Activated CD8-positive, alpha-beta T cell treated with anti-CD3 and anti-CD28 coated beads, Interleukin-2, amount 10 ng/mL, durations not matched to agents 7 days and 5 days (primary cell): Measurements from ENCODE around the gene MRPS10. TPM values are rescaled to one million over a fixed set of nuclear protein-coding genes. Genes with fewer than 3 reads are reported as not detected.
"Not testable (repeated sequence)": the region's sequence is repeated elsewhere in the genome, so short reads cannot be mapped to it uniquely, and the experiment has no call there.

ENCODE experiments used
- ATAC-seq: fragments of 150-1000 bp; cut with Tn5 transposase; one replicate; pipeline ENCODE4 v1.10.0; 2021; ENCODE audit warnings: moderate library complexity
- CTCF ChIA-PET: fragments of 350-600 bp; sonication (Branson Sonifier 250); formaldehyde crosslinking; loops from one replicate; lab custom pipeline; 2021; ENCODE audit warnings: antibody characterized with exemption; lab: Charles Lee
- POLR2A ChIA-PET: fragments of 350-600 bp; sonication (Branson Sonifier 250); formaldehyde crosslinking; loops from one replicate; lab custom pipeline; 2021; ENCODE audit warnings: antibody characterized with exemption; lab: Charles Lee
- DNase-seq: peaks from one replicate; pipeline ENCODE4 v3.0.0-alpha.2; 2020
- H3K27ac Mint-ChIP-seq: one replicate; pipeline ENCODE4 v1.8.0; 2021; ENCODE audit warnings: mild to moderate bottlenecking, mixed read lengths
- H3K27me3 Mint-ChIP-seq: one replicate; pipeline ENCODE4 v1.8.0; 2021; ENCODE audit warnings: low read depth, mixed read lengths
- H3K36me3 Mint-ChIP-seq: one replicate; pipeline ENCODE4 v1.8.0; 2021; ENCODE audit warnings: low read depth, mixed read lengths
- H3K4me1 Mint-ChIP-seq: one replicate; pipeline ENCODE4 v1.8.0; 2021; ENCODE audit warnings: low read depth, mixed read lengths
- H3K4me3 Mint-ChIP-seq: one replicate; pipeline ENCODE4 v1.8.0; 2021; ENCODE audit warnings: mild to moderate bottlenecking, mixed read lengths
- H3K9me3 Mint-ChIP-seq: one replicate; pipeline ENCODE4 v1.8.0; 2022; ENCODE audit warnings: mixed read lengths; ENCODE audit not compliant: insufficient read depth
- total RNA-seq, 2 experiments: library from RNA; stranded (reverse); gene quantifications; one replicate each; pipeline ENCODE4 v1.2.3, GENCODE V29; 2021

MRPS10 gene
- total RNA-seq, 2 experiments from 2014 or later = 32.6 to 33.8 TPM

DNA sequence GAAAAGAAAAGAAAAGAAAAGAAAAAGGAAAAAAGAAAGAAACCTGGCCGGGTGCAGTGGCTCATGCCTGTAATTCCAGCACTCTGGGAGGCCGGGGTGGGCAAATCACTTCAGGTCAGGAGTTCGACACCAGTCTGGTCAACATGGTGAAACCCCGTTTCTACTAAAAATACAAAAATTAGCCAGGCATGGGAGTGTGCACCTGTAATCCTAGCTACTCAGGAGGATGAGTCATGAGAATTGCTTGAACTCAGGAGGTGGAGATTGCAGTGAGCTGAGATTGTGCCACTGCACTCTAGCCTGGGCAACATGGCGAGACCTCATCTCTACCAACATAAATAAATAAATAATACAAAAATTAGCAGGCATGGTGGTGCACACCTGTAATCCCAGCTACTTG is 25.3 kb downstream of the MRPS10 start:
- H3K4me3 Mint-ChIP-seq, H3K27me3 Mint-ChIP-seq, H3K36me3 Mint-ChIP-seq, POLR2A ChIA-PET, H3K9me3 Mint-ChIP-seq, DNase-seq, H3K4me1 Mint-ChIP-seq, ATAC-seq, H3K27ac Mint-ChIP-seq: not testable (repeated sequence)
- CTCF ChIA-PET = interaction anchor here (0.7 kb wide), 1 partner anchor 355 kb away, joined by 4 read pairs; no protein-coding TSS in a partner anchor

DNA sequence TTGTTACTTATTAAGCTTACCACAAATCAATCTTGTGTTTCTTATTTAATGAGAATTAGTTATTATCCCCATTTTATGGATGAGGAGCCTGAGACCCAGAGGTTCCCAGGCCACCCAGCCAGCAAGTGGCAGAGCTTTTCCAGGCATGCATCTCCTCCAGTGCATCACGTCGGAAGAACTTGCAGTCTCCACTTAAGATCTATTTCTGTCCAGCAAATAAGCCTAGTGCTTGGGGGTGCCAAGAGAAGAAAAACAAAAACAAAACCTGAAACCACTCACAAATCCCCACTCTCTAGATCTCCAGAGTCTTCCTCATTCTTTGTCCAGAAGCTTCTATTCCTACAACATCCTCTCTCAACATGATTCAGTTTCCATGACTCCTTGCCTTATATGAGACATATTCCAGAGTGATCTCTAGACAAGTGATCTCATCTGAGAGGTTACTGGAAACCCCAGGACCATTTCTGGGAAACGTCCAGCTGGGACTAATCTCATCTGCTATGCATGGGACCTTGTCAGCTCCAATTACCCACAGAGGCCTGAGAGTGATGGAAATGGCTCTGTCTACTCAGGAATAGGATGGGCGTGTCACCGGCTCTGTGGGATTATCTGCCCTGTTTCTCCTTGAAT is 27.0 kb downstream of the MRPS10 start:
- ATAC-seq (no peak), DNase-seq (no peak)
- Mint-ChIP-seq H3K4me1 (no peaks in the 10 kb centered on the region), H3K4me3 (no peak overlapping the region), H3K27ac (no peak overlapping the region), H3K36me3 (no peaks in the 10 kb centered on the region), H3K27me3 (no peaks in the 10 kb centered on the region), H3K9me3 (no peaks in the 10 kb centered on the region)
- POLR2A ChIA-PET = no interaction called here
- CTCF ChIA-PET = interaction anchor here (0.8 to 0.9 kb wide), 2 partner anchors 24 to 87 kb away, joined by 3 to 5 read pairs; no protein-coding TSS in a partner anchor

DNA sequence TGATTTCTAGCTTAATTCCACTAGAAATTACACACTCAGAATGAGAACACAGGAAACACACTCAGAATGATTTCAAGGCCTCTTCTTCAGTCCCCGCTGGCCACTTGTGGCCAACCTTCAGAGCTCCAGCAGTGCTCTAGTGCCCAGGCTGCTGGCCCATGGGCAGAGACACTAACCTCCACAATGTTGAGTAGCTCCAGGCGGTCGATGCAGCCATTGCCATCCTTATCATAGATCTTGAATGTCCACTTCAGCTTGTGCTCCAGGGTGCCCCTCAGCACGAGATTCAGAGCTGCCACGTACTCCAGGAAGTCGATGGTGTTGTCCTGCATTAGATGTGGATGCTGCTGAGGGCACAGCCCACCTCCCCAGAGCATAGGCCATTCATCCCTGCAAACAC is 29.3 kb downstream of the MRPS10 start:
- H3K9me3 Mint-ChIP-seq = no peaks in the 10 kb centered on the region
- ChIA-PET CTCF (interaction anchor here (1.0 kb wide), 1 partner anchor 84 kb away, joined by 4 read pairs; no protein-coding TSS in a partner anchor), POLR2A (no interaction called here)
- H3K4me1 Mint-ChIP-seq = no peaks in the 10 kb centered on the region
- DNase-seq (no peak), ATAC-seq (no peak)
- no peak overlapping the region for H3K27ac Mint-ChIP-seq
- H3K4me3 Mint-ChIP-seq = no peak overlapping the region
- no peaks in the 10 kb centered on the region for H3K36me3 Mint-ChIP-seq
- no peaks in the 10 kb centered on the region for H3K27me3 Mint-ChIP-seq

DNA sequence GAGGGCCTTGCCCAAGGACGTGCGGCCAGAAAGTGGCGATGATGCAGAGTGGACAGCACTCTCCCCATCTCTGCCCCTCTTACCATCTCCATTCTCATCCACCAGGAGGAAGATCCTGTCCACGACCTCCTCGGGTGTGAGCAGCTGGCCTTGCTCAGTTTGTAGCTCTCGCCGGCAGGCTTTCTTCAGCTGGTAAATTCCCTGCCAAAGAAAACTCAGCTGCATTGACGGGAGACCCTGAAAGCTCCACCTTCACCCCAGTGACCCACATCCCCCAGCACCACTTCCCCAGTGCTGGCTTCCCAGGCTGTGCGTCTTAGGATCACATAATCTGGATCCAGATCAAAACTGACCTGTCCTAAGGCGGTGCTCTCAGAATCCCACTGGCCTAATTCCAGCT is 32.1 kb downstream of the MRPS10 start:
- Mint-ChIP-seq H3K9me3 (no peaks in the 10 kb centered on the region), H3K4me3 (no peak overlapping the region), H3K4me1 (no peaks in the 10 kb centered on the region), H3K27ac (no peak overlapping the region), H3K36me3 (no peaks in the 10 kb centered on the region), H3K27me3 (no peaks in the 10 kb centered on the region)
- CTCF ChIA-PET = interaction anchor here (1.8 kb wide), 1 partner anchor 362 kb away, joined by 7 read pairs; no protein-coding TSS in a partner anchor
- no peak for ATAC-seq
- no peak for DNase-seq
- POLR2A ChIA-PET = interaction anchor here (0.5 kb wide), 1 partner anchor 8 kb away, joined by 5 read pairs; no protein-coding TSS in a partner anchor

DNA sequence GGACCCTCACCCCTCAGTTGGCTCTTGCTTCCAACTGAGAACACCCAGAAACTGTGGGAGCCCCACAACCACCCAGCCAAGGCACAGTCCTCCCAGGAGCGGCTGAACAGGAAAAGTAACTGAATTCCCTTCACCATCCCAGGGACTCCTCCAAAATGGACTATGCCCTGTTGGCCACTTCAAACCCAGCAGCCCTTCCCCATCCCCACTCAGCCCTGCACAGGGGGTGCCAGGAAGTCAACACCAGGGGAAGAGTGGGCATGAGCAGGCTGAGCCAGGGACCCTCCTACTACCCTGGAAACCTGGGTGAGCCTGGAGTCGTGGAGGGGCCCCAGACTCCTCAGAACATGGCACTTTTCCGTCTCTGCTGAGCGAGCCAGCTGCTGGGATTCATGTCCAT is 33.2 kb downstream of the MRPS10 start:
- H3K36me3 Mint-ChIP-seq = no peaks in the 10 kb centered on the region
- no peaks in the 10 kb centered on the region for H3K9me3 Mint-ChIP-seq
- CTCF ChIA-PET = interaction anchor here (1.8 kb wide), 1 partner anchor 363 kb away, joined by 7 read pairs; no protein-coding TSS in a partner anchor
- no peak for DNase-seq
- POLR2A ChIA-PET = no interaction called here
- no peak overlapping the region for H3K4me3 Mint-ChIP-seq
- no peaks in the 10 kb centered on the region for H3K4me1 Mint-ChIP-seq
- no peaks in the 10 kb centered on the region for H3K27me3 Mint-ChIP-seq
- no peak overlapping the region for H3K27ac Mint-ChIP-seq
- no peak for ATAC-seq

DNA sequence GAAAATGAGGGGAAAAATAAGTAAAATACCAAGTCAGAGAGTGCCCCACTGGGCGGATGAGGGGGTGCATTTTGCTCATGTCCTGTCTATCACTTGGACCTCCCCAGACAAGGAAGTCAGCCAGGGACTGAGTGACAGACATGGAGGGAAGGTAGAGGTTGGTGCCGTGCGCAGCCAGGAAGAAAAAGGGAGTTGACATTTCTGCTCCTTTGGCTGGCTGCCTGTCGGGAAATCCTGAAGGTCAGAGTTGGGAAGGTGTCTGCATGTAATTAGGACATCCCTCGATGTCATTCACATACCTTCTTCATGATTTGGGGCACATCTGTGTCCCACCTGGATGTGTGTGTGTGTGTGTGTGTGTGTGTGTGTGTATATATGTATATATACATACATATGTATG is 35.6 kb downstream of the MRPS10 start:
- DNase-seq (no peak), ATAC-seq (no peak)
- Mint-ChIP-seq H3K9me3 (no peaks in the 10 kb centered on the region), H3K4me1 (peaks cover 2% of the 10 kb centered on the region), H3K36me3 (no peaks in the 10 kb centered on the region), H3K27me3 (no peaks in the 10 kb centered on the region), H3K4me3 (no peak overlapping the region), H3K27ac (no peak overlapping the region)
- POLR2A ChIA-PET = no interaction called here
- CTCF ChIA-PET = no interaction called here

DNA sequence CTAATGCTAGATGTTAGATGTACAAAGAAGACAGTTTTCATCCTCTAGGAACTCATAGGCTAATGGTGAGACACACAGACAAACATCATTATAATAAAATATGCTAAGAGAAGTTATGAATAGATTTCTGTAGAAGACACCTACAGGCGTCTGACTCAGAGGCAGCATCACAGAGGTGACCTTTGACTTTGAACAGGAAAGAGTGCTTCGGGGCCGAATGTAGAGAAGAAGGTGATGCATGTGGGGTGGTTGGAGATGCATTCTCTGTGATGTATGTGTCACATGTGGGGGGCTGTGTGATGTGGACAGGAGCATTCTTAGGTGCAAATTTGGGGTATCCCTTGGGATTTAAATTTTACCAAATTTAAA is 37.7 kb downstream of the MRPS10 start:
- ATAC-seq (no peak), DNase-seq (no peak)
- POLR2A ChIA-PET = no interaction called here
- CTCF ChIA-PET = interaction anchor here (0.7 to 1.1 kb wide), 2 partner anchors 75 to 129 kb away, joined by 3 read pairs; partner anchors contain the start of gene TAF8
- H3K27ac Mint-ChIP-seq = no peak overlapping the region
- H3K36me3 Mint-ChIP-seq = no peaks in the 10 kb centered on the region
- H3K4me1 Mint-ChIP-seq = peaks cover 2% of the 10 kb centered on the region
- no peaks in the 10 kb centered on the region for H3K9me3 Mint-ChIP-seq
- H3K27me3 Mint-ChIP-seq = peaks cover 2% of the 10 kb centered on the region
- no peak overlapping the region for H3K4me3 Mint-ChIP-seq

DNA sequence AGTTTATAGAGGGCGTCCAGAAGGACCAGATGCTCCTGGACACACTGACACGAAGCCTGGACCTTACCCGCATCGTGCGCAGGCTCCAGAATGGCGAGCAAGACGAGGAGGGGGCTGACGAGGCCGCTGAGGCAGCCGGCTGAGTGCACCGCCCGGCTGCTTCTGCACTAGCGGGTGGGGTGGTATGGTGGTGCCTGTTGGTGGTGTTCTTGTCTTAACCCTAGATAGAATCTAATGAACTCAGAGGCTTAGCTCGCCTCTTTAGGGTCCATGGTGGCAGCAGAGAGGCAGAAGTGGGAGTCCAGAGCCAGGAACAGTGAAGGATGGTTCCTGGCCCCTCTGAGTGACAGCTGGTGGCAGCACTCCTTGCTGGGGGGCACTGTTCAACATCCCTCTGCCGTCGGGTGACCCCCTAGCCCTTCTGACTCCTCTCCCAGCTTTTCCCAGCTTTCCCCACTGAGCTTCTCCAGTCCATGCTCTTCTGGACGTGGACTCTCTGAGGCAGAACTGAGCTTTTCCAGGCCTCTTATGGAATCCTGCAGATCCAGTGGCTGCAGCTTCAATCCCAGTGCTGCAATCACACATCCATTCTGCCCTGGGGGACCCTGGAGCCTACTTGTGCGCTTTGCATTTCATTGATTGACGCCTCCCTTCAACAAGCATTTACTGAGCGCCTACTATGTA is 38.3 kb downstream of the MRPS10 start:
- H3K36me3 Mint-ChIP-seq = no peaks in the 10 kb centered on the region
- POLR2A ChIA-PET = no interaction called here
- ATAC-seq = no peak
- H3K4me3 Mint-ChIP-seq = no peak overlapping the region
- no peak for DNase-seq
- H3K27ac Mint-ChIP-seq = no peak overlapping the region
- H3K27me3 Mint-ChIP-seq = peaks cover 2% of the 10 kb centered on the region
- CTCF ChIA-PET = interaction anchor here (0.7 to 1.1 kb wide), 2 partner anchors 75 to 129 kb away, joined by 3 read pairs; partner anchors contain the start of gene TAF8
- peaks cover 2% of the 10 kb centered on the region for H3K4me1 Mint-ChIP-seq
- H3K9me3 Mint-ChIP-seq = no peaks in the 10 kb centered on the region

DNA sequence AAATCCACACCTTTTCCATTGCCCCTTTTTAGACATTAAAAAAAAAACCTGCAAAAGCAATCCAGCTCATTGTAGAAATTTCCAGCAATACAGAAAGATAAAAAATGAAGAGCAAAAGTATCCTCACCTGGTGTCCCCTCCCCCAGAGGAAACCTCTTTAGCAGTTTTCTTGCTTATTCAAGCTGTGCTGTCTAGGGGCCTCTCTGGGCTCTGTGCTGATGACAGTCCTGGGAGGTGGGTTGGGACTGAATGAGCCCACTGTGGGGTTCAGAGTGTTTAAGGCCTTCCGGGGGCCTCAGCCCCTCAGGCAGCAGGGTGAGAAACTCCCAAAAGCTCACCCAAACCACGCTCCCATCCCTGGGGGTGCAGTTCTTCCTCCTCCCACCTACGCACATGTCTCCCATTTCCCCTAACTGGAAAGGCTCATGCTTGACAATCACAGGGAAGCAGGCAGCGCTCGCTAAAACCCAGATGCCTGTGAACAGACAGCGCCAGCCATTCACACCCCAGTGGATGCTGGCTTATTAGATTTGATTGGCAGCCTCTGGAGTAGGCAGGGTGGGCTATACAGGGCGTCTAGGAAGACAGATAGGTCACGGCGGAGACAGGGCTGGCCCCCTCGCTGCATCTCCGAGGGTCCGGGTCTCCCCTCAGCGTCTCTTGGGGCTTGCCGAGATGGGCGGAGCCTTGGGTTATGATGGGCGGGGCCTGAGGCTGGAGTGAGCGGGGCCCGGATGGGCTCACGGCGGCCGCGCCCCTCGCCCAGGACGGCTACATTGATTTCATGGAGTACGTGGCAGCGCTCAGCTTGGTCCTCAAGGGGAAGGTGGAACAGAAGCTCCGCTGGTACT is 39.9 kb downstream of the MRPS10 start:
- POLR2A ChIA-PET = interaction anchor here (0.6 kb wide), 1 partner anchor 8 kb away, joined by 5 read pairs; no protein-coding TSS in a partner anchor

DNA sequence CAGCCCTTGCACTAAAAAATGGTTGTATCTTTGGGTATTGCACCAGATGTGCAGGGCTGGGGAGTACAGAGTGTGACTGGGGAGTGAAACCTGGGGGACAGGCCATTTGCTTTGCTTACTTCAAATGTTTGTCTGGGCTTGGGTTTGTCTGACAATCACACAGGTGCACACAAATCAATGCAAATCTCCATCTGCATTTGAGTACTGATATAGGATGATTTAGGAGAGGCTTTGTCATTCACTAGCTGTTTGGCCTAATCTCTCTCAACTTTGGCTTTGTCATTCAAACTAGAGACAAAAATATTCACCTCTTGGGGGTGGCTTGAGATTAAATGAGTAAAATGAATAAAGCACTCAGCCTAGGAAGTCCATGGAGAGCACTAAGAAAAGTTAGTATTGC is 40.7 kb downstream of the MRPS10 start:
- Mint-ChIP-seq H3K27me3 (peaks cover 2% of the 10 kb centered on the region), H3K27ac (no peak overlapping the region), H3K4me3 (no peak overlapping the region), H3K9me3 (no peaks in the 10 kb centered on the region), H3K4me1 (peaks cover 2% of the 10 kb centered on the region), H3K36me3 (no peaks in the 10 kb centered on the region)
- CTCF ChIA-PET = interaction anchor here (1.4 kb wide), 1 partner anchor 371 kb away, joined by 3 read pairs; no protein-coding TSS in a partner anchor
- POLR2A ChIA-PET = no interaction called here
- DNase-seq = no peak
- no peak for ATAC-seq

More for the DNA sequence above, 39.9 kb downstream of the MRPS10 start:
- H3K4me3 Mint-ChIP-seq = no peak overlapping the region
- H3K27ac Mint-ChIP-seq = no peak overlapping the region
- CTCF ChIA-PET = interaction anchor here (0.8 kb wide), 1 partner anchor 73 kb away, joined by 3 read pairs; no protein-coding TSS in a partner anchor
- peaks cover 2% of the 10 kb centered on the region for H3K27me3 Mint-ChIP-seq
- peaks cover 2% of the 10 kb centered on the region for H3K4me1 Mint-ChIP-seq
- H3K9me3 Mint-ChIP-seq = no peaks in the 10 kb centered on the region
- no peak for ATAC-seq
- DNase-seq = no peak
- no peaks in the 10 kb centered on the region for H3K36me3 Mint-ChIP-seq

DNA sequence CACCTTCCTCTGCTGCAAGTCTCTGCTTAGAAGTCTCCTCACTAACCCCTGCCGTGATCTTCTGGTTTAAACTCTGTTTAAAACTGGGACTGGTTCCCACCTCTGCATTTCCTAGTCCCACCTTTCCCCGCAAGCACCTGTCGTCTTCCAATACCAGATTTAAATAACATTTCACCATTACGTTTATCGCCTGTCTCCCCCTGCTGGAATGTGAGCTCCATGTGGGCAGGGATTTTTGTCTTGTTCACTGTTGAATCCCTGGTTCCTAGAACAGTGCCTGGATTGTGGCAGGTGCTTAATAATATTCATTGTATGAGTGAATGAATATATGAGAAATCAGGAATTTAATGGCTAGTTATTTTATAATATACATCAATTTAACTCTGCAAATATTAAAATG is 41.8 kb downstream of the MRPS10 start:
- CTCF ChIA-PET = interaction anchor here (1.4 kb wide), 1 partner anchor 372 kb away, joined by 3 read pairs; no protein-coding TSS in a partner anchor

More for the DNA sequence above, 41.8 kb downstream of the MRPS10 start:
- H3K27me3 Mint-ChIP-seq = peaks cover 2% of the 10 kb centered on the region
- H3K36me3 Mint-ChIP-seq = no peaks in the 10 kb centered on the region
- DNase-seq (no peak), ATAC-seq (no peak)
- POLR2A ChIA-PET = interaction anchor here (0.6 to 1.2 kb wide), 2 partner anchors 266 to 374 kb away, joined by 3 read pairs; no protein-coding TSS in a partner anchor
- peaks cover 2% of the 10 kb centered on the region for H3K4me1 Mint-ChIP-seq
- H3K27ac Mint-ChIP-seq = no peak overlapping the region
- H3K9me3 Mint-ChIP-seq = no peaks in the 10 kb centered on the region
- H3K4me3 Mint-ChIP-seq = no peak overlapping the region
